Activated CD4-positive, CD25-positive, alpha-beta regulatory T cell treated with anti-CD3 and anti-CD28 coated beads, Interleukin-2, amount 50 U/mL, for 16 hours (primary cell): ENCODE measurements around the gene PRPSAP2.
A peak's percentile ranks its signal among the peaks of the same experiment; 100 is the strongest.

Experiments
- DNase-seq: peaks from one replicate; pipeline ENCODE4 v3.0.0-alpha.2; 2020; ENCODE audit warnings: low read depth, low spot score

PRPSAP2 gene

GRCh38 chr17:18960803-18961511 lies 103.0 kb downstream of the PRPSAP2 start:
- DNase-seq, result peak; percentile 57

GRCh38 chr17:18961634-18962493 lies 103.9 kb downstream of the PRPSAP2 start:
- DNase-seq, result no peak

- DNase-seq, result no peak
These were observed 104.5 kb downstream of the PRPSAP2 start for GRCh38 chr17:18962494-18962815.

- no peak for DNase-seq
These were observed 105.4 kb downstream of the PRPSAP2 start for GRCh38 chr17:18963126-18964017.

GRCh38 chr17:18964018-18964351 lies 106.1 kb downstream of the PRPSAP2 start:
- no peak for DNase-seq

- no peak for DNase-seq
These were observed 106.6 kb downstream of the PRPSAP2 start for GRCh38 chr17:18964550-18964949.

- no peak for DNase-seq
These were observed 107.8 kb downstream of the PRPSAP2 start for GRCh38 chr17:18965530-18966236.

GRCh38 chr17:18966831-18967624 lies 109.1 kb downstream of the PRPSAP2 start:
- DNase-seq, result no peak

GRCh38 chr17:18967916-18968315 lies 110.0 kb downstream of the PRPSAP2 start:
- DNase-seq, result no peak

- no peak for DNase-seq
These were observed 110.4 kb downstream of the PRPSAP2 start for GRCh38 chr17:18968345-18968744.

GRCh38 chr17:18968945-18969887 lies 111.3 kb downstream of the PRPSAP2 start:
- no peak for DNase-seq

- no peak for DNase-seq
These were observed 112.9 kb downstream of the PRPSAP2 start for GRCh38 chr17:18970582-18971480.

- no peak for DNase-seq
These were observed 113.9 kb downstream of the PRPSAP2 start for GRCh38 chr17:18971801-18972200.

- DNase-seq, result no peak
These were observed 116.6 kb downstream of the PRPSAP2 start for GRCh38 chr17:18974407-18975149.

GRCh38 chr17:18975597-18975996 lies 117.7 kb downstream of the PRPSAP2 start:
- DNase-seq, result no peak

GRCh38 chr17:18976201-18976600 lies 118.3 kb downstream of the PRPSAP2 start:
- DNase-seq, result no peak

GRCh38 chr17:18977021-18977420 lies 119.1 kb downstream of the PRPSAP2 start:
- no peak for DNase-seq

GRCh38 chr17:18977646-18978045 lies 119.7 kb downstream of the PRPSAP2 start:
- DNase-seq, result no peak
